Ishikawa (cell line): Measurements from ENCODE around the gene ITPR2.

ENCODE experiments used
- CEBPB ChIP-seq: IDR thresholded peaks from 2 replicates; pipeline ENCODE4 v1.6.1; 2012
- CREB1 ChIP-seq: IDR thresholded peaks from 2 replicates; pipeline ENCODE4 v1.6.1; 2012; ENCODE audit warnings: low read depth
- EGR1 ChIP-seq: IDR thresholded peaks from 2 replicates; pipeline ENCODE4 v1.6.1; 2012
- EP300 ChIP-seq: IDR thresholded peaks from 2 replicates; pipeline ENCODE4 v1.6.1; 2012; ENCODE audit warnings: borderline replicate concordance
- FOXM1 ChIP-seq: IDR thresholded peaks from 2 replicates; pipeline ENCODE4 v1.6.1; 2012; ENCODE audit warnings: low read depth, borderline replicate concordance
- NFIC ChIP-seq: IDR thresholded peaks from 2 replicates; pipeline ENCODE4 v1.6.1; 2012
- RAD21 ChIP-seq: IDR thresholded peaks from 2 replicates; pipeline ENCODE4 v1.6.1; 2012; ENCODE audit warnings: low read depth
- TAF1 ChIP-seq: IDR thresholded peaks from 2 replicates; pipeline ENCODE4 v1.6.1; 2012; ENCODE audit warnings: low read depth, mild to moderate bottlenecking
- TCF12 ChIP-seq: IDR thresholded peaks from 2 replicates; pipeline ENCODE4 v1.6.1; 2012; ENCODE audit warnings: low read depth
- TEAD4 ChIP-seq: IDR thresholded peaks from 2 replicates; pipeline ENCODE4 v1.6.1; 2012
- YY1 ChIP-seq: IDR thresholded peaks from 2 replicates; pipeline ENCODE4 v1.6.1; 2012; ENCODE audit warnings: low read depth
- ZBTB7A ChIP-seq: IDR thresholded peaks from 2 replicates; pipeline ENCODE4 v1.6.1; 2012; ENCODE audit warnings: low read depth
- TF ChIP-seq, protein P1 (sequence below): IDR thresholded peaks from 2 replicates; pipeline ENCODE4 v1.6.1; 2012; ENCODE audit warnings: low read depth, mild to moderate bottlenecking
- TF ChIP-seq, protein P2 (sequence below): IDR thresholded peaks from 2 replicates; pipeline ENCODE4 v1.6.1; 2012
- TF ChIP-seq, protein P3 (sequence below): IDR thresholded peaks from 2 replicates; pipeline ENCODE4 v1.6.1; 2012

ITPR2 gene

DNA sequence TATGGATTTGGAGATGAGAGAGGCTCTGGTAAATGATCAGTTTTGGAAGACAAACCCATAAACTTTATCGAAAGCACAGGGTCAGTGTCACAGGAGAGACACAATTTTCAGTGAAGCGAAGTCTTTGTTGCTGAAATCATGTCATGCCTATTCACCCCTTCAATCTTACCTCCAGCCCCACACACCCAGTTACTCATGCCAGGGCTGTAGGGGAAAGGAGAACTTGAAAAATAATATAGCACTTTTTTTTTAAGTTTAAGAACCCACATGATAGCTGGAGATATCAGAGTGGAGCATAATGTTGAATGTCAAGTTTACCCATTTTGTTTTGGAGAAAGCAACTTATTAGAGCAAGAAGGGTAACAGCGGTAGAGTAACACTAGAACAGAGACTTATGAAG lies 530.2 kb downstream of the ITPR2 start:
- TF ChIP-seq CREB1 (no peak), TEAD4 (no peak), YY1 (no peak), TCF12 (no peak), TAF1 (no peak), ZBTB7A (no peak), RAD21 (no peak), EGR1 (no peak), NFIC (no peak), FOXM1 (no peak), CEBPB (no peak), EP300 (no peak)
- TF ChIP-seq, protein P1, sequence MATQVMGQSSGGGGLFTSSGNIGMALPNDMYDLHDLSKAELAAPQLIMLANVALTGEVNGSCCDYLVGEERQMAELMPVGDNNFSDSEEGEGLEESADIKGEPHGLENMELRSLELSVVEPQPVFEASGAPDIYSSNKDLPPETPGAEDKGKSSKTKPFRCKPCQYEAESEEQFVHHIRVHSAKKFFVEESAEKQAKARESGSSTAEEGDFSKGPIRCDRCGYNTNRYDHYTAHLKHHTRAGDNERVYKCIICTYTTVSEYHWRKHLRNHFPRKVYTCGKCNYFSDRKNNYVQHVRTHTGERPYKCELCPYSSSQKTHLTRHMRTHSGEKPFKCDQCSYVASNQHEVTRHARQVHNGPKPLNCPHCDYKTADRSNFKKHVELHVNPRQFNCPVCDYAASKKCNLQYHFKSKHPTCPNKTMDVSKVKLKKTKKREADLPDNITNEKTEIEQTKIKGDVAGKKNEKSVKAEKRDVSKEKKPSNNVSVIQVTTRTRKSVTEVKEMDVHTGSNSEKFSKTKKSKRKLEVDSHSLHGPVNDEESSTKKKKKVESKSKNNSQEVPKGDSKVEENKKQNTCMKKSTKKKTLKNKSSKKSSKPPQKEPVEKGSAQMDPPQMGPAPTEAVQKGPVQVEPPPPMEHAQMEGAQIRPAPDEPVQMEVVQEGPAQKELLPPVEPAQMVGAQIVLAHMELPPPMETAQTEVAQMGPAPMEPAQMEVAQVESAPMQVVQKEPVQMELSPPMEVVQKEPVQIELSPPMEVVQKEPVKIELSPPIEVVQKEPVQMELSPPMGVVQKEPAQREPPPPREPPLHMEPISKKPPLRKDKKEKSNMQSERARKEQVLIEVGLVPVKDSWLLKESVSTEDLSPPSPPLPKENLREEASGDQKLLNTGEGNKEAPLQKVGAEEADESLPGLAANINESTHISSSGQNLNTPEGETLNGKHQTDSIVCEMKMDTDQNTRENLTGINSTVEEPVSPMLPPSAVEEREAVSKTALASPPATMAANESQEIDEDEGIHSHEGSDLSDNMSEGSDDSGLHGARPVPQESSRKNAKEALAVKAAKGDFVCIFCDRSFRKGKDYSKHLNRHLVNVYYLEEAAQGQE: no peak
- TF ChIP-seq, protein P2, sequence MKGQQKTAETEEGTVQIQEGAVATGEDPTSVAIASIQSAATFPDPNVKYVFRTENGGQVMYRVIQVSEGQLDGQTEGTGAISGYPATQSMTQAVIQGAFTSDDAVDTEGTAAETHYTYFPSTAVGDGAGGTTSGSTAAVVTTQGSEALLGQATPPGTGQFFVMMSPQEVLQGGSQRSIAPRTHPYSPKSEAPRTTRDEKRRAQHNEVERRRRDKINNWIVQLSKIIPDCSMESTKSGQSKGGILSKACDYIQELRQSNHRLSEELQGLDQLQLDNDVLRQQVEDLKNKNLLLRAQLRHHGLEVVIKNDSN: no peak
- TF ChIP-seq, protein P3, sequence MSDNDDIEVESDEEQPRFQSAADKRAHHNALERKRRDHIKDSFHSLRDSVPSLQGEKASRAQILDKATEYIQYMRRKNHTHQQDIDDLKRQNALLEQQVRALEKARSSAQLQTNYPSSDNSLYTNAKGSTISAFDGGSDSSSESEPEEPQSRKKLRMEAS: no peak

DNA sequence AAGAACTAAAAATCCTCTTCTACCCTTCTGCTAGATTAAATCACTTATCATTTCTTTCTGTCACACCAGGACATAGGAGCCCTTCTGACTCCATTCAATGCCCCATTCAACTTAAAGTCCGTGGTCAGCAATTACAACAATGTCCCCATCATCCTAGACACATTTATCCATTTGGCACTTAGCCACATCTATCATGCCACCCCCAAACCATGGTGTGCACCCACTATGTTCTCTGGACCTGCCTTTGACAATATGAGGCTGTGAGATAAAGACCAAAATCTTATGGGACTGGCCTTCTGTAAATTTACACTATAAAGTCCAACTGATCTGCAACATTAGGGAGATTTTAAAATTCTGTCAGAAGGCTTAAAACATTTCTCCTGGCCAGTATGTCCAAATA lies 533.2 kb downstream of the ITPR2 start:
- TF ChIP-seq EGR1 (no peak), RAD21 (no peak), CEBPB (no peak), ZBTB7A (no peak), FOXM1 (no peak), TEAD4 (no peak), TAF1 (no peak), YY1 (no peak), NFIC (no peak), EP300 (no peak), TCF12 (no peak), CREB1 (no peak)
- TF ChIP-seq, protein P3: no peak
- TF ChIP-seq, protein P2: no peak
- TF ChIP-seq, protein P1: no peak

DNA sequence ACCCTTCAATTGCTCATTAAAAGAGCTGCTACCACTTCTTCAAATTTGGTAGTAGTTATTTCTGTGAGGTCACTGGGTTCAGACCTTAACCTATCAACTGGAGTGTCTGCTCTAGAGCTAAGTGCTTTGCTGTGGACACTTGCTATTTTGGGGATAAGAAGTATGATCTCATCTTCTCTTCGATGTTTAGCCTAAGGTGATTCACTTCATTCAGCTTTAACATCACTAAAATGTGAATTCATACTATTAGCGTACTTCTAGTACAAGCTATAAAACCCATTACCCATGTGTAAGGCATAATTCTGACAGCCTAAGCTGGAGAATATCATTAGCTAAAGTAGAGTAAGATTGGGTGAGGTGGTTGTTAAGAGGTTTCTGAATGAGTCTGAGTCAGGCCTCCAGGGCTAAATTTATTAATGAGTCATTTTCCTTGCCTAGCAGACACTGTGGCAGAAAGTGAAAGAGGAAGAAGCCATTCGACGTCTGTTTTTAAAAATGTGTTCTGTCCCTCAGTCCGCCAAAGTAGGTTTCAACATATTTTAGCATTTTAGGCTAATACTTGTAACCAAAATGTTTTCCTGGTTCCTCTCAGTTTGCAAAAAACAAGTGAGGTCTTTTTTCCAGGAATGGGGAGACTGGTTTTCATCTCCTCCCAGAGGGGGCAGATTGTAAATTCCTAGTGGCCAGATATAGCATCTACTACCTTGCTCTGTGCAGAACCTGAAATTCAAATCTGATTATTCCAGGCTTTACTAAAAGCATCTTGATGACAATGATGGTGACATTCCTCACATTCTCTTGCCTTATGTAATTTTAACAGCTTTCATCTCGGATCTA lies 534.0 kb downstream of the ITPR2 start:
- TF ChIP-seq EGR1 (no peak), TAF1 (no peak), ZBTB7A (no peak), FOXM1 (no peak), EP300 (no peak), YY1 (no peak), RAD21 (no peak), CEBPB (no peak)

DNA sequence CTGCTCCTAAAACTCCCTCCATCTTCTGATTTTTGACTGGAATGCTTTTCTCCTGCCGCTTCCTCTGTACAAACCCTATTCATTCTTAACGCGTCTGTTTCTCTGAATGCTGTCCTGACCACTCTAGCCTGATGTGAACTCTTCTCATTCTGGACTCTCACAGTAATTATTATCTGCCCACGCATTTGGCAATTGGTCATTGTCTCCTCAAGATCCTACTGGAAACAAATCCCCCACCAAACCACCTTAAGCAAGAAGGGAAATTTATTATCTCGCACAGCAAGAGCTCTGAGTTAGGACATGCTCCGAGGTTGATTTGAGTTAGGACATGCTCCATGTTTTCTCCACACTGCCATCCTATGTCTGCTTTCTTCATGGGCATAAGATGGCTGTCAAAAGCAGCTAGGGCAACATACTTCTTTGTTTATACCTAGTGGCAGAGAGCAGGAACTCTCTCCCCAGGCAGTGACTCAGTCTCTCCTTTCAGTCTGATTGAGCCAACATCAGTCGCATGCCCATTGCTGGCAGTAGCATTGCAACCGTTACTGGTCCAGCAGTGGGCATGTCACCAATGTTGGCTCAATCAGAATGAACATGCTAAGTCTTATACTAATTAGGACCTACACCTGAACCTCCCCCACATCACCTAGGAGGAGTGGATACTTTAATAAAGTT lies 535.5 kb downstream of the ITPR2 start:
- TF ChIP-seq NFIC: no peak
- no peak for TF ChIP-seq FOXM1
- no peak for TF ChIP-seq ZBTB7A
- TF ChIP-seq TCF12: no peak
- TF ChIP-seq EP300: no peak
- TF ChIP-seq TAF1: no peak
- TF ChIP-seq RAD21: no peak
- TF ChIP-seq YY1: no peak

DNA sequence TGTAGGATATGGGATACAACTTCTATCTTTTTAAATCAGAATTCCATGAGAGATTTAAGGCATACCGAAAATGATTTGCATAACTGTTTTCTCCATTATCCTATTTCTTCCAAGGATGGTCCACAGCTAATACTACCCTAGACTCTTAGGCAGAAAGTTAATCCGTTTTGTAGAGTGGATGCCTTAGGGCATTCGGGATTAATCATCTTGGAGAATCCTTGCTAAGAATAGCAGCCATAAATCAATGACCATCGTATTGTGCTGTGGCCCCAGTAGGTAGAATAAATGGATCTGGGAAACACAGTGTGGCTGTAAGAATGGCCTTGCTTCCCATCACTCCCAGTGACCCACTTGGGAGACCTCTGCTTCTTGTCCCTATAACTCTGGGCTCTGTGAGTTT lies 538.0 kb downstream of the ITPR2 start:
- no peak for TF ChIP-seq YY1
- TF ChIP-seq, protein P1: no peak
